ENCODE results near the gene FAM107B.

DNA sequence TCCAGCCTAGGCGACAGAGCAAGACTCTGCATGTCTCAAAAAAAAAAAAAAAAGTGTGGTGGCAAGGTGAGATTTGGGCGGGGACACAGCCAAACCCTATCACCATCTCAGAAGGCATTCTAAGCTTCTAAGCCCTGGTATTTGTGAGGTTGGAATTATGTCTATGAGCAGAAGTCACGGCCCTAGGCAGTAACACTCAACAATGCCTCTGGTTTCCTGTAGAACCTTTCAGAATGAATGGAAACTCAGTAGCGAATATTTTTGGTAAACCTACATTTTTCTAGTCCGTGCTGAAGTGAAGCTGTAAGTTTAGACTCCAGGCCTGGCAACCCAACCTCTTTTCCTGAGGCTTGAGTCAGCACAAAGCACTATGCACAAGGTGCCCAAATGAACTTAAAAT is 88.3 kb downstream of the FAM107B start:
- TF ChIP-seq CTCF (IDR thresholded peaks at IDR 0.05) (no peak), EZH2 (IDR thresholded peaks at IDR 0.05) (no peak)

All from neural progenitor cell (in vitro differentiated cells).